OCI-LY3 (cell line): ENCODE results near the gene CHURC1.

ENCODE experiments used
- H2AFZ ChIP-seq: fragments of 200-600, 300-600 bp; shearing (Covaris generic); 2 replicates; pipeline ENCODE4 v1.6.0; 2014; ENCODE audit warnings: antibody characterized with exemption, low read depth, low read length
- H3K27ac ChIP-seq: fragments of 200-600, 300-600 bp; sonication (generic); 2 replicates; pipeline ENCODE4 v1.5.1; 2014; ENCODE audit warnings: mild to moderate bottlenecking, low read length, moderate library complexity, mixed read lengths
- H3K27me3 ChIP-seq: fragments of 200-600, 300-600 bp; sonication (generic); 2 replicates; pipeline ENCODE4 v1.6.1; 2014; ENCODE audit warnings: low read depth, low read length, mixed read lengths
- H3K36me3 ChIP-seq: fragments of 200-600, 300-600 bp; sonication (generic); replicated peaks from 2 replicates; pipeline ENCODE3; 2014; ENCODE audit warnings: low read depth, low read length, mixed read lengths
- H3K4me1 ChIP-seq: fragments of 300-600, 200-600 bp; sonication (generic); 2 replicates; pipeline ENCODE4 v1.6.1; 2014; ENCODE audit warnings: low read length, mixed read lengths
- H3K4me2 ChIP-seq: fragments of 200-600, 300-600 bp; sonication (generic); 2 replicates; pipeline ENCODE4 v1.6.1; 2014; ENCODE audit warnings: low read length, mixed read lengths
- H3K4me3 ChIP-seq: fragments of 300-600, 200-600 bp; sonication (generic); 2 replicates; pipeline ENCODE4 v1.5.1; 2014; ENCODE audit warnings: antibody characterized with exemption, mild to moderate bottlenecking, low read length, moderate library complexity
- H3K79me2 ChIP-seq: fragments of 300-600, 200-600 bp; shearing (Covaris generic); 2 replicates; pipeline ENCODE4 v1.6.1; 2014; ENCODE audit warnings: mild to moderate bottlenecking, low read length, mixed read lengths
- H3K9ac ChIP-seq: fragments of 300-600, 200-600 bp; shearing (Covaris generic); 2 replicates; pipeline ENCODE4 v1.6.0; 2014; ENCODE audit warnings: mild to moderate bottlenecking, low read length, moderate library complexity
- H3K9me3 ChIP-seq: fragments of 200-600, 300-600 bp; shearing (Covaris generic); 2 replicates; pipeline ENCODE4 v1.6.1; 2014; ENCODE audit warnings: low read length, mixed read lengths; ENCODE audit not compliant: insufficient read depth
- H4K20me1 ChIP-seq: fragments of 200-600, 300-600 bp; sonication (generic); 2 replicates; pipeline ENCODE4 v1.6.1; 2016; ENCODE audit warnings: low read length, mixed read lengths; ENCODE audit not compliant: insufficient read depth
- EZH2phosphoT487 ChIP-seq: fragments of 200-600 bp; shearing (Covaris generic); IDR thresholded peaks from 2 replicates; pipeline ENCODE4 v1.6.1; 2018; ENCODE audit warnings: antibody characterized with exemption, mixed run types, low read depth
- TF ChIP-seq, protein P1 (sequence below): fragments of 200-600, 300-600 bp; sonication (generic); IDR thresholded peaks from 2 replicates; pipeline ENCODE4 v1.5.1; 2014; ENCODE audit warnings: antibody characterized with exemption, low read length, low read depth

CHURC1 gene

GRCh38 chr14:64971491-64971942 is 57.3 kb downstream of the CHURC1 start:
- Histone ChIP-seq H3K4me1 (peaks cover 8% of the 10 kb centered on the region; the same call in 1 of the 2 replicates), H3K9ac (peak overlapping the region; percentile 70), H3K27ac (no peak overlapping the region), H3K36me3 (no peaks in the 10 kb centered on the region), H2AFZ (peak overlapping the region; percentile 74), H3K27me3 (peaks cover 14% of the 10 kb centered on the region), H4K20me1 (no peaks in the 10 kb centered on the region), H3K4me2 (peak overlapping the region; percentile 91), H3K9me3 (no peaks in the 10 kb centered on the region), H3K4me3 (peak overlapping the region; percentile 95), H3K79me2 (no peaks in the 10 kb centered on the region)
- TF ChIP-seq, protein P1, sequence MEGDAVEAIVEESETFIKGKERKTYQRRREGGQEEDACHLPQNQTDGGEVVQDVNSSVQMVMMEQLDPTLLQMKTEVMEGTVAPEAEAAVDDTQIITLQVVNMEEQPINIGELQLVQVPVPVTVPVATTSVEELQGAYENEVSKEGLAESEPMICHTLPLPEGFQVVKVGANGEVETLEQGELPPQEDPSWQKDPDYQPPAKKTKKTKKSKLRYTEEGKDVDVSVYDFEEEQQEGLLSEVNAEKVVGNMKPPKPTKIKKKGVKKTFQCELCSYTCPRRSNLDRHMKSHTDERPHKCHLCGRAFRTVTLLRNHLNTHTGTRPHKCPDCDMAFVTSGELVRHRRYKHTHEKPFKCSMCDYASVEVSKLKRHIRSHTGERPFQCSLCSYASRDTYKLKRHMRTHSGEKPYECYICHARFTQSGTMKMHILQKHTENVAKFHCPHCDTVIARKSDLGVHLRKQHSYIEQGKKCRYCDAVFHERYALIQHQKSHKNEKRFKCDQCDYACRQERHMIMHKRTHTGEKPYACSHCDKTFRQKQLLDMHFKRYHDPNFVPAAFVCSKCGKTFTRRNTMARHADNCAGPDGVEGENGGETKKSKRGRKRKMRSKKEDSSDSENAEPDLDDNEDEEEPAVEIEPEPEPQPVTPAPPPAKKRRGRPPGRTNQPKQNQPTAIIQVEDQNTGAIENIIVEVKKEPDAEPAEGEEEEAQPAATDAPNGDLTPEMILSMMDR = no peak
- no peak for TF ChIP-seq EZH2phosphoT487

- peak within 1 kb of the TSS; percentile 70 for H3K9ac ChIP-seq
- H3K27me3 ChIP-seq = peaks cover 20% of the 10 kb centered on the region
- peak within 1 kb of the TSS; percentile 81 for H2AFZ ChIP-seq
- H3K36me3 ChIP-seq = no peaks in the 10 kb centered on the region
- TF ChIP-seq EZH2phosphoT487 = no peak
- TF ChIP-seq, protein P1 = no peak
- no peaks in the 10 kb centered on the region for H4K20me1 ChIP-seq
- H3K4me2 ChIP-seq = peak within 1 kb of the TSS; percentile 91
- no peak within 1 kb of the TSS for H3K27ac ChIP-seq
- H3K79me2 ChIP-seq = no peaks in the 10 kb centered on the region
- peak within 1 kb of the TSS; percentile 95 for H3K4me3 ChIP-seq
- no peaks in the 10 kb centered on the region for H3K9me3 ChIP-seq
- H3K4me1 ChIP-seq = peaks cover 8% of the 10 kb centered on the region; the same call in 1 of the 2 replicates
These were observed 57.9 kb downstream of the CHURC1 start, which contains the start of gene RAB15 for GRCh38 chr14:64971943-64972791. TSS of gene RAB15 (minus strand) at chr14:64972336. CDS start at chr14:64972076, 260 bp downstream.

- Histone ChIP-seq H3K79me2 (no peaks in the 10 kb centered on the region), H3K36me3 (no peaks in the 10 kb centered on the region), H3K27ac (no peak overlapping the region), H3K27me3 (peaks cover 21% of the 10 kb centered on the region), H2AFZ (no peak overlapping the region), H3K4me3 (peak overlapping the region; percentile 81; the same call in 1 of the 2 replicates), H3K4me1 (peaks cover 8% of the 10 kb centered on the region; the same call in 1 of the 2 replicates), H4K20me1 (no peaks in the 10 kb centered on the region), H3K9me3 (no peaks in the 10 kb centered on the region), H3K4me2 (peak overlapping the region; percentile 82), H3K9ac (no peak overlapping the region; the same call in 1 of the 2 replicates)
- no peak for TF ChIP-seq EZH2phosphoT487
- TF ChIP-seq, protein P1 = no peak
These were observed 58.8 kb downstream of the CHURC1 start for GRCh38 chr14:64973026-64973442.

GRCh38 chr14:64973826-64974225 is 59.6 kb downstream of the CHURC1 start:
- Histone ChIP-seq H2AFZ (no peak overlapping the region), H3K36me3 (no peaks in the 10 kb centered on the region), H3K4me3 (no peak overlapping the region), H3K9ac (no peak overlapping the region), H3K4me2 (no peak overlapping the region), H3K27ac (no peak overlapping the region), H3K27me3 (peaks cover 21% of the 10 kb centered on the region), H3K4me1 (peaks cover 8% of the 10 kb centered on the region; the same call in 1 of the 2 replicates), H3K9me3 (no peaks in the 10 kb centered on the region), H3K79me2 (no peaks in the 10 kb centered on the region), H4K20me1 (no peaks in the 10 kb centered on the region)
- TF ChIP-seq, protein P1 = no peak
- no peak for TF ChIP-seq EZH2phosphoT487
